ENCODE results near the gene M6PR.

The M6PR gene

GRCh38 chr12:8960176-8960575 lies 10.7 kb upstream of the M6PR start:
- H3K4me1 Mint-ChIP-seq (ENCODE audit: low read depth), result peaks cover 58% of the 10 kb centered on the region
- H3K27me3 Mint-ChIP-seq, result no peaks in the 10 kb centered on the region
- DNase-seq, result no peak
- H3K36me3 Mint-ChIP-seq (ENCODE audit: low read depth), result peaks cover 42% of the 10 kb centered on the region
- peaks cover 11% of the 10 kb centered on the region for H3K9me3 Mint-ChIP-seq
- peak overlapping the region; percentile 30 for H3K27ac Mint-ChIP-seq
- H3K4me3 Mint-ChIP-seq, result no peak overlapping the region

DNA sequence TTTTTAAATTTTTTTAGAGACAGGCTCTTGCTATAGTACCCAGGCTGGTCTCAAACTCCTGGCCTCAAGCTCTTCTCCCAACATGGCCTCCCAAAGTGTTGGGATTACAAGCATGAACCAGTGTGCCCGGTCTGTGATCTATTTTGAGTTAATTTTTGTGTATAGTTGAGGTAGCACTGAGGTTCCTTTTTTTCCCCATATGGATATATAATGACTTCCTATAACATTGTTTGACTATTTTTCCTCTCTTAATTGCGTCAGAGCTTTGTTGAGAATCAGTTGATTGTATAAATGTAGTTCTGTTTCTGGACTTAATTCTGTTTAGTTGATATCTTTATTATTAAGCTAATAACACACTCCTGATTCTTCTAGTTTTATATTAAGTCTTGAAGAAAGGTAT lies 8.6 kb upstream of the M6PR start:
- DNase-seq, result no peak
- no peak overlapping the region for H3K27ac Mint-ChIP-seq
- H3K4me1 Mint-ChIP-seq (ENCODE audit: low read depth), result peaks cover 70% of the 10 kb centered on the region
- no peak overlapping the region for H3K4me3 Mint-ChIP-seq
- H3K27me3 Mint-ChIP-seq, result no peaks in the 10 kb centered on the region
- peaks cover 47% of the 10 kb centered on the region for H3K36me3 Mint-ChIP-seq (ENCODE audit: low read depth)
- peaks cover 5% of the 10 kb centered on the region for H3K9me3 Mint-ChIP-seq

- Mint-ChIP-seq H3K4me1 (ENCODE audit: low read depth) (peaks cover 75% of the 10 kb centered on the region), H3K36me3 (ENCODE audit: low read depth) (peaks cover 49% of the 10 kb centered on the region), H3K9me3 (peaks cover 9% of the 10 kb centered on the region), H3K27me3 (no peaks in the 10 kb centered on the region), H3K27ac (no peak overlapping the region), H3K4me3 (no peak overlapping the region)
- no peak for DNase-seq
Measured at GRCh38 chr12:8957561-8957960, 8.1 kb upstream of the M6PR start.

- Mint-ChIP-seq H3K4me1 (ENCODE audit: low read depth) (peaks cover 81% of the 10 kb centered on the region), H3K36me3 (ENCODE audit: low read depth) (peaks cover 45% of the 10 kb centered on the region), H3K27me3 (no peaks in the 10 kb centered on the region), H3K9me3 (peaks cover 10% of the 10 kb centered on the region), H3K27ac (no peak overlapping the region), H3K4me3 (no peak overlapping the region)
- DNase-seq, result no peak
Measured at GRCh38 chr12:8956772-8957171, 7.3 kb upstream of the M6PR start.

DNA sequence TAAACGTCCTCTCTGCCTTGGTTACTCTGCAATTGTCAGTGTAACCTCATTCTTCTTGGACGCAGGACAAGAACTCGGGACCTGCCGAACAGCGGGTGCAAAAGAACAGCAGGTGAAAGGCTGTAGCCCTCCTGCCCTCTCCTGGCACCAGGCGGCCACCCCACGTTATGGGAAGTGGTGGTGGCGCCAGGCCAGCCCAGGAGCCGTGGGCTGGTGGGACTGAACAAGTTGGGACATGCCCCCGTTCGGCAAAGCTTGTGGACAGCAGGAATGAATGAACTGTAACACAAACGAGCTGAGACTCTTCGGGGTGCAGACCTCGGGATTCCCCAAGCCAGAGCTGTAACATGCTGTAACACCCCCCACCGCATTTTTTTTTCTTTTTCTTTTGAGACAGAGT lies 6.6 kb upstream of the M6PR start:
- Mint-ChIP-seq H3K27ac (no peak overlapping the region), H3K4me3 (no peak overlapping the region), H3K9me3 (peaks cover 10% of the 10 kb centered on the region), H3K27me3 (no peaks in the 10 kb centered on the region), H3K4me1 (ENCODE audit: low read depth) (peaks cover 84% of the 10 kb centered on the region), H3K36me3 (ENCODE audit: low read depth) (peaks cover 42% of the 10 kb centered on the region)
- no peak for DNase-seq

GRCh38 chr12:8953773-8954402 lies 4.4 kb upstream of the M6PR start:
- peaks cover 64% of the 10 kb centered on the region for H3K4me1 Mint-ChIP-seq (ENCODE audit: low read depth)
- H3K36me3 Mint-ChIP-seq (ENCODE audit: low read depth), result peaks cover 53% of the 10 kb centered on the region
- DNase-seq, result peak; percentile 52

DNA sequence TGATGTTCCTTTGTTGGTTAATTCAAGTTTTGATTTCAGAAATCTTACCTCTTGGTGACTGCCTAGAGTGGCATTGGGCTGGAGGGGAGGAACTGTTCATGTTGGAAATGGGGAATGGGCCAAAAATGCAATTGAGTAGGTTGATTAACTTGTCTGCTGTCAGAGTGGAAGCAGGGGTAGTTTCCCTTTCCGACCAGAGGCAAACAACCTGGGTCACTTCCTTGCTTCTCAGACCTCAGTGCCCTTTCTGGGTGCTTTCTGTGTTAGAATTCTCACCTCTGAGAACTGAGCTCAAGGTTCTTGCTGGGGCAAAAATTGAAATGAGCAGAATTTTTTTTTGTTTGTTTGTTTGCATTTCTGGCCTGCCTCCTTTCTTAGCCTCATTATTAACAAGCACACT lies 2.3 kb upstream of the M6PR start:
- peaks cover 55% of the 10 kb centered on the region for H3K36me3 Mint-ChIP-seq (ENCODE audit: low read depth)
- H3K9me3 Mint-ChIP-seq, result peaks cover 7% of the 10 kb centered on the region
- H3K4me3 Mint-ChIP-seq, result peak overlapping the region; percentile 100
- DNase-seq, result no peak
- peaks cover 62% of the 10 kb centered on the region for H3K4me1 Mint-ChIP-seq (ENCODE audit: low read depth)
- no peaks in the 10 kb centered on the region for H3K27me3 Mint-ChIP-seq
- H3K27ac Mint-ChIP-seq, result peak overlapping the region; percentile 92

More at GRCh38 chr12:8953773-8954402, 4.4 kb upstream of the M6PR start:
- peak overlapping the region; percentile 85 for H3K27ac Mint-ChIP-seq
- H3K27me3 Mint-ChIP-seq, result no peaks in the 10 kb centered on the region
- H3K9me3 Mint-ChIP-seq, result peaks cover 10% of the 10 kb centered on the region
- H3K4me3 Mint-ChIP-seq, result peak overlapping the region; percentile 57

DNA sequence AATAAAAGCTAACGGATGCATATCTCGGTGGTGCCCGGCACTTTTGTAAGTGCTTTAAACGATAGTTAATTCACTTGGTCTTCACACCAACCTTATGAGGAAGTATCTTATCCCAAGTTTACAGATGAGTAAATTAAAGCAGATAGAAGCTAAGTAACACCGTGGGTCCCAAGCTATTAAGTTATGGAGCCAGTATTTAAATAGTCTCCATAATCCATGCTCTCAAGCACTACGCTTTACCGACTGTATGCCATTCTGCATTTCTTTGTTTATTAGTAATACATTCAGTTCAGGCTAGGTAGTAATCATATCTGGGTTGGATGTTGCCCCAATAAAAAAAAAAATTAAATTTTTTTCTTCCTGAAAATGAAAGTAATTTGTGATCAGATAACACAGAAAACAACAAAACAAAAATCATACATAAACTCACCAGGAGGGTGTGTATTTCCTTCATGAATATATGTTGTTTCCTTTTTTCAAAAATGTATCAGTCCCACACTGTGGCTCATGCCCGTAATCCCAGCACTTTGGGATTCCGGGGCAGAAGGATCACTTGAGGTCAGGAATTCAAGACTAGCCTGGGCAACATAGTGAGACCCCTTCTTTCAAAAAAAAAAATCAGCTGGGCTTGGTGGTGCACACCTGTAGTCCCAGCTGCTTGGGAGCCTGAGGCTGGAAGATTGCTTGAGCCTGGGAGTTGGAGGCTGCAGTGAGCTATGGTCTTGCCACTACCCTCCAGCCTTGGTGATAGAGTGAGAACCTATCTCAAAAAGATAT lies 1.4 kb upstream of the M6PR start:
- Mint-ChIP-seq H3K36me3 (ENCODE audit: low read depth) (peaks cover 55% of the 10 kb centered on the region), H3K4me3 (peak overlapping the region; percentile 100), H3K4me1 (ENCODE audit: low read depth) (peaks cover 66% of the 10 kb centered on the region), H3K27ac (peak overlapping the region; percentile 92), H3K27me3 (no peaks in the 10 kb centered on the region), H3K9me3 (peaks cover 7% of the 10 kb centered on the region)
- DNase-seq, result no peak

DNA sequence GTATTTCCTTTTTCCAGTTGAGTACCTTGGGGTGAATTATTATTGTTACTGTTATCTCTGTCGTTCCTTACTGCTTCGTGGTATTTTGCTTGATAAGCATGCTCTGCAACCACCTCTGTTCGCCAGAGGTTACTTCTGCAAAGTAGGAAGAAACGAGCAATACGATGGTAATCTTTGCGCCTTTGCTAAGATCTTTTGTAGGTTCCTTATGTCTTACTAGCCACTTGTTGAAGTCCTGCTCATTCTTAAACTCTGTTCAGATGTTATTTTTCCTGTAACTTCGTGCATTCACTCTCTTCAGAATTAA lies 729 bp upstream of the M6PR start:
- no peak for DNase-seq
- peaks cover 60% of the 10 kb centered on the region for H3K36me3 Mint-ChIP-seq (ENCODE audit: low read depth)
- H3K4me1 Mint-ChIP-seq (ENCODE audit: low read depth), result peaks cover 67% of the 10 kb centered on the region
- peak overlapping the region; percentile 92 for H3K27ac Mint-ChIP-seq
- H3K9me3 Mint-ChIP-seq, result peaks cover 7% of the 10 kb centered on the region
- H3K4me3 Mint-ChIP-seq, result peak overlapping the region; percentile 100
- no peaks in the 10 kb centered on the region for H3K27me3 Mint-ChIP-seq

DNA sequence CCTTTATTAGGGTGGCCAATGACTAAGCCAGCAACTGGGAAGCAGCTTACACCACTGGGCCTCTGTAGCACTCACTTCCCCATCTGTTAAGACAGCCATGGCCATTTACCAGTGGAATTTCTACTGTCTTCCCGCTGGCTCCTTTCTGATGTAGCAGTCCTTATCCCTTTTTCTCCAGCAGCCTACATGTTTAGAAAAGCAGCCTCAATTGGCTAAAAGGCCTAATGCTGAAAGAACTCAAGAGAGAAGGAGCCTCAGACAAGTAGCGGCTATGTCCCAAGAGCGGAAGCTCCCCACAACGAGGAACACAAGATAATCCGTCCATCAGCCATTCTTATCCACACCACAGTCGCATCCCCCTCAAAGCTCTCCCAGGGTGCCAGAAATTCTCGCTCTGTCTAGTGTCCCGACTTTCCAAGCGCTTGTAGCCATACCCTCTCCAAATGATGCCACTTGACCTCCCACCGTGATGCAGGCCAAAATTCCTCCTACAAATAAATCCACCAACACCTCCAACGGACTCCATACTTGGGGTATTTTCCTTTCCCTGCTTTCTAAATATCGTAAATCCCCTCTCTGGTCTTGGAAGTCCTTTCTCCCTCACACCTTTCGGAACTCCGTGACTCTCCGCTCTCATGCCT lies 624 bp downstream of the M6PR start:
- Mint-ChIP-seq H3K4me3 (peak overlapping the region; percentile 100), H3K9me3 (peaks cover 7% of the 10 kb centered on the region), H3K4me1 (ENCODE audit: low read depth) (peaks cover 58% of the 10 kb centered on the region), H3K27ac (peak overlapping the region; percentile 92), H3K27me3 (no peaks in the 10 kb centered on the region), H3K36me3 (ENCODE audit: low read depth) (peaks cover 65% of the 10 kb centered on the region)
- DNase-seq, result peak; percentile 41

DNA sequence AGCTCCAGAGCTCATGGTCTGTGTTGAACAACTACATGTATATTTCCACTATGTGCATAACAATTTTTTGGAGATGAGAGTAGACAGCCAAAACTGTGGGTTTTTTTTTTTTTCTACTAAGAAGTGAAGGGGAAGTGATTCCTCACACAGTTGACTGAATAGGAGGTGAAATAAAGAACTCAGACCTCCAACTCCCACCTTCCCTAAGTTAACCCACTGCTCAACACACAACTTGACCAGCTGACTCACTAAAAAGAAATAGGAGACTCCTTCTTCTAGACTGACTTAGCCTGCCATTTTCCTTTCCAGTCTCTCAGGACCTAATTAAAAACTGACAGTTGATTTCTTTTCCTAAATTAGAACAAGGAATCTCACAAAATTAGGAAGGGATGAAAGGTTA lies 1.7 kb downstream of the M6PR start:
- Mint-ChIP-seq H3K4me3 (peak overlapping the region; percentile 100), H3K9me3 (peaks cover 3% of the 10 kb centered on the region), H3K4me1 (ENCODE audit: low read depth) (peaks cover 51% of the 10 kb centered on the region), H3K27me3 (no peaks in the 10 kb centered on the region), H3K36me3 (ENCODE audit: low read depth) (peaks cover 69% of the 10 kb centered on the region), H3K27ac (peak overlapping the region; percentile 88)
- no peak for DNase-seq

DNA sequence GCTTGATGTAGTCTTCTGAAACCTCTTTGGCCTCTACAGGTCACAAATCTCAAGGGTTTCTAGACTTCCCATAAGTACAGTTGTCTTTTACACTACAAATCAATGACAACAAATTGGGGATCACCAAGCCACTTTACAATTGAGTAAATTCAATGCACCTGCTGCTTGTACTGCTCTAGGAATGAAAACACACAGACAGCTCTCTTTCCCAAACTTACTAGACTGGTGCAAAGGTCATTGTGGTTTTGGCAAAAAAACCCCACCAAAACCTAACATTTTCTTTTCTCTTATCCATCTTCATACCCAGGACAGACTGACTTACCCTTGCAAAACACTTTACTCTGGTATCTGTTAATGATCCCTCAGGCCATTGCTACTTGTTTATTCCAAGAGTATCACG lies 2.7 kb downstream of the M6PR start:
- DNase-seq, result no peak
- peaks cover 76% of the 10 kb centered on the region for H3K36me3 Mint-ChIP-seq (ENCODE audit: low read depth)
- H3K4me3 Mint-ChIP-seq, result peak overlapping the region; percentile 100

DNA sequence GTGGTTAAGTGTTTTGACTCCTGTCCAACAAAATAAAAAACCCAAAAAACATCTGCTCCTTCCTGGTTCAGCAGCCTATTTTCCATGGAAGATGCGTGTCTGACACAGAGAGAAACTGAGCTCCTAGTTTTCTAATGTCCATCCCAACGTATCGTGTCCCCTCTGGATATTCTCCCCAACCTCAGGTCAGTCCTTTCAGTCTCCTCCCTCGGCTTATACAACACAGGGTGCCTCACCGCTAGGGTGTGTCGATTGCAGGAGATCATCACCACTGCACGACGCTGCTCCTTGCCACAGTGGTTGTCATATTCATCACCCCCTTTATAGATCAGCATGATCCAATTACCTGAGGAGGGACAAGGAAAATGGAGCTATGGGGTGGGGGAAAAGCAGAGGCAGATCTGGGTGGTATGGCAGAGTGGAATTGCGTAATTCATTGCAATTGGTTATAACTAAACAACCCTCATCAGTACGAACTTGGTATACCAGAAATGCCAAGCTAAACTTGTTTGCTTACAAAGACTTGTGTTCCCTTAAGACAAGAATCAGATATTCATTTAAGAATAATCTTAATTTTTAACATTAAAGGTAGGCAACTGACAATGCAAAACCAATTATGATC lies 5.8 kb downstream of the M6PR start:
- Mint-ChIP-seq H3K27me3 (no peaks in the 10 kb centered on the region), H3K9me3 (no peaks in the 10 kb centered on the region), H3K36me3 (ENCODE audit: low read depth) (peaks cover 77% of the 10 kb centered on the region), H3K4me3 (no peak overlapping the region), H3K27ac (peak overlapping the region; percentile 76), H3K4me1 (ENCODE audit: low read depth) (peaks cover 34% of the 10 kb centered on the region)
- no peak for DNase-seq

More for the DNA sequence above, 2.7 kb downstream of the M6PR start:
- Mint-ChIP-seq H3K27me3 (no peaks in the 10 kb centered on the region), H3K27ac (peak overlapping the region; percentile 88), H3K9me3 (no peaks in the 10 kb centered on the region), H3K4me1 (ENCODE audit: low read depth) (peaks cover 41% of the 10 kb centered on the region)

GRCh38 chr12:8941691-8942478 lies 7.6 kb downstream of the M6PR start:
- H3K36me3 Mint-ChIP-seq (ENCODE audit: low read depth), result peaks cover 85% of the 10 kb centered on the region
- no peaks in the 10 kb centered on the region for H3K27me3 Mint-ChIP-seq
- no peak for DNase-seq
- no peaks in the 10 kb centered on the region for H3K9me3 Mint-ChIP-seq
- H3K27ac Mint-ChIP-seq, result peak overlapping the region; percentile 85
- no peak overlapping the region for H3K4me3 Mint-ChIP-seq
- H3K4me1 Mint-ChIP-seq (ENCODE audit: low read depth), result peaks cover 19% of the 10 kb centered on the region
